PC-9 (cell line): ENCODE measurements around the gene DEAF1. TPM values are rescaled to one million over a fixed set of nuclear protein-coding genes. Genes with fewer than 3 reads are reported as not detected.

Experiments
- BruUV-seq: library from RNA; stranded (reverse); fragments of 400-500 nt; replicated peaks from 2 replicates; lab custom pipeline; 2021; lab: Mats Ljungman, UMichigan
- CTCF ChIA-PET: fragments of 300-600 bp; sonication (Branson Sonifier 250); formaldehyde crosslinking; loops from one replicate; lab custom pipeline; 2022; ENCODE audit warnings: antibody characterized with exemption; lab: Charles Lee
- POLR2A ChIA-PET: fragments of 300-600 bp; sonication (Branson Sonifier 250); formaldehyde crosslinking; loops from one replicate; lab custom pipeline; 2022; ENCODE audit warnings: antibody characterized with exemption; ENCODE audit not compliant: unreplicated experiment; lab: Charles Lee
- DNase-seq, 2 experiments: peaks; one replicate each; pipeline versions ENCODE4 v3.0.0 to v3.0.0-alpha.2; 2015 to 2022; ENCODE audit warnings: mixed read lengths in 1 of 2
- H2AFZ ChIP-seq: fragments of 200-600 bp; sonication (generic); 2 replicates; pipeline ENCODE4 v1.8.1; 2017; ENCODE audit warnings: antibody characterized with exemption
- H3F3A ChIP-seq: fragments of 200-600 bp; sonication (generic); 2 replicates; pipeline ENCODE4 v1.8.1; 2017; ENCODE audit warnings: antibody characterized with exemption, mild to moderate bottlenecking, low read depth; ENCODE audit not compliant: insufficient read depth
- H3K27ac ChIP-seq: fragments of 200-600 bp; sonication (generic); 2 replicates; pipeline ENCODE4 v1.6.1; 2016; ENCODE audit warnings: mixed run types
- H3K27me3 ChIP-seq: fragments of 200-600 bp; sonication (generic); 2 replicates; pipeline ENCODE4 v1.6.1; 2016; ENCODE audit warnings: low read depth, mixed run types; ENCODE audit not compliant: insufficient read depth
- H3K36me3 ChIP-seq: fragments of 200-600 bp; sonication (generic); 2 replicates; pipeline ENCODE4 v1.6.1; 2016; ENCODE audit warnings: low read depth, mixed run types
- H3K4me1 ChIP-seq: fragments of 200-600 bp; sonication (generic); replicated peaks from 2 replicates; pipeline ENCODE4 v1.6.1; 2016; ENCODE audit warnings: mixed run types; ENCODE audit not compliant: insufficient read depth
- H3K4me2 ChIP-seq: fragments of 200-600 bp; sonication (generic); 2 replicates; pipeline ENCODE4 v1.6.1; 2017; ENCODE audit warnings: mixed run types
- H3K4me3 ChIP-seq: fragments of 200-600 bp; sonication (generic); 2 replicates; pipeline ENCODE4 v1.6.1; 2016; ENCODE audit warnings: mixed run types
- H3K79me2 ChIP-seq: fragments of 200-600 bp; sonication (generic); 2 replicates; pipeline ENCODE4 v1.6.1; 2017; ENCODE audit warnings: low read depth, mixed run types
- H3K9me2 ChIP-seq: fragments of 200-600 bp; sonication (generic); 2 replicates; pipeline ENCODE4 v1.8.1; 2017; ENCODE audit warnings: mild to moderate bottlenecking; ENCODE audit not compliant: insufficient read depth
- H3K9me3 ChIP-seq: fragments of 200-600 bp; sonication (generic); 2 replicates; pipeline ENCODE4 v1.8.1; 2016; ENCODE audit warnings: low read depth; ENCODE audit not compliant: insufficient read depth
- H4K20me1 ChIP-seq: fragments of 200-600 bp; sonication (generic); 2 replicates; pipeline ENCODE4 v1.8.1; 2017; ENCODE audit not compliant: insufficient read depth
- CTCF ChIP-seq: fragments of 200-600 bp; sonication (generic); conservative IDR thresholded peaks from 2 replicates; pipeline ENCODE4 v1.6.1; 2017; ENCODE audit warnings: mixed run types, antibody characterized with exemption, mild to moderate bottlenecking, moderate library complexity
- EZH2 ChIP-seq: fragments of 200-600 bp; sonication (generic); IDR thresholded peaks from 2 replicates; pipeline ENCODE4 v1.8.0; 2017; ENCODE audit warnings: antibody characterized with exemption, low read depth
- intact Hi-C: fragments of 100-400 bp; cut with micrococcal nuclease; formaldehyde crosslinking; loops from one replicate; pipeline ENCODE4 v1.10.0; 2022; ENCODE audit not compliant: unreplicated experiment
- total RNA-seq: library from RNA; stranded (reverse); gene quantifications from 2 replicates; pipeline ENCODE4 v1.2.3, GENCODE V29; 2021

The DEAF1 gene
- total RNA-seq, 1 experiment from 2014 or later: 36.9 TPM

GRCh38 chr11:673866-674265, 21.2 kb downstream of the DEAF1 start:
- Histone ChIP-seq H3K4me1 (no peaks in the 10 kb centered on the region), H3K9me2 (no peaks in the 10 kb centered on the region), H3K27me3 (no peaks in the 10 kb centered on the region), H2AFZ (no peak overlapping the region), H3K4me3 (no peak overlapping the region), H3K36me3 (no peaks in the 10 kb centered on the region), H4K20me1 (no peaks in the 10 kb centered on the region), H3K4me2 (no peak overlapping the region), H3F3A (no peaks in the 10 kb centered on the region), H3K27ac (no peak overlapping the region), H3K9me3 (no peaks in the 10 kb centered on the region), H3K79me2 (no peaks in the 10 kb centered on the region)
- POLR2A ChIA-PET: no interaction called here
- CTCF ChIA-PET: no interaction called here
- no peak for DNase-seq
- intact Hi-C loops: no loop called here
- no TSS peak for BruUV-seq
- TF ChIP-seq CTCF: no peak
- no peak for TF ChIP-seq EZH2

GRCh38 chr11:665704-666281, 29.2 kb downstream of the DEAF1 start:
- no peak overlapping the region for H3K27ac ChIP-seq
- H3K4me2 ChIP-seq: no peak overlapping the region
- CTCF ChIA-PET: no interaction called here
- no TSS peak for BruUV-seq
- 0 out of 2 replicates have a peak, but pooled peaks cover 6% of the 10 kb centered on the region for H3F3A ChIP-seq
- intact Hi-C loops: no loop called here
- H3K4me1 ChIP-seq: no peaks in the 10 kb centered on the region
- H3K4me3 ChIP-seq: no peak overlapping the region
- no peak for DNase-seq
- H3K36me3 ChIP-seq: no peaks in the 10 kb centered on the region
- peaks cover 8% of the 10 kb centered on the region; the same call in 1 of the 2 replicates for H4K20me1 ChIP-seq
- no peaks in the 10 kb centered on the region for H3K9me3 ChIP-seq
- no peaks in the 10 kb centered on the region for H3K9me2 ChIP-seq
- POLR2A ChIA-PET: no interaction called here
- no peaks in the 10 kb centered on the region for H3K79me2 ChIP-seq
- no peak overlapping the region for H2AFZ ChIP-seq
- TF ChIP-seq EZH2 (no peak), CTCF (no peak)
- H3K27me3 ChIP-seq: no peaks in the 10 kb centered on the region

GRCh38 chr11:665062-665703, 29.8 kb downstream of the DEAF1 start:
- no TSS peak for BruUV-seq
- no peak for DNase-seq
- no peaks in the 10 kb centered on the region for H3K79me2 ChIP-seq
- no peaks in the 10 kb centered on the region for H3K4me1 ChIP-seq
- CTCF ChIA-PET: no interaction called here
- no peaks in the 10 kb centered on the region for H3K36me3 ChIP-seq
- no peak overlapping the region for H3K4me3 ChIP-seq
- H3K4me2 ChIP-seq: no peak overlapping the region
- intact Hi-C loops: no loop called here
- no peak overlapping the region for H3K27ac ChIP-seq
- TF ChIP-seq CTCF (no peak), EZH2 (no peak)
- H4K20me1 ChIP-seq: peaks cover 8% of the 10 kb centered on the region; the same call in 1 of the 2 replicates
- no peaks in the 10 kb centered on the region for H3K9me3 ChIP-seq
- H2AFZ ChIP-seq: no peak overlapping the region
- 0 out of 2 replicates have a peak, but pooled peaks cover 6% of the 10 kb centered on the region for H3F3A ChIP-seq
- POLR2A ChIA-PET: no interaction called here
- no peaks in the 10 kb centered on the region for H3K9me2 ChIP-seq
- H3K27me3 ChIP-seq: no peaks in the 10 kb centered on the region
